Measurements from ENCODE around the gene PPP2R5C.

The PPP2R5C gene

DNA sequence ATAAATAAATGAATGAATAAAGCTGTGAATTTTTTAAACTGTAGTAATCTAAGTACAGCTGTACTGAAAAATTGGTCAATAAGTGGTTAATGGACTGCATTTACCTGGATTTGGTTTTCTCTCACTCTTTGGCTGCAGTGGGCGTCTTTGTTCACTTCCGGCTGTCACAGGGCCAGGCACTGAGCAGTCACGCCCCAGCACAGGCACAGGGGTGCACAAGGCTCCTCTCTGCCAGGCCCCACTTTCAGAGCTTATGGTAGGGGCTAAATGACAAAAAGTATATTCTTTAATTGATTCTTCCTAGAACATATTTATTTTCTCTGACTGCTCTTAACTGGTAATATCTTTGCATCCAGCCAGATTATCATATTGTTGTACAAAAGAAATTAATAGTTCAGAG lies 132.2 kb downstream of the PPP2R5C start:
- no peak for DNase-seq

GRCh38 chr14:101894365-101895081 lies 133.0 kb downstream of the PPP2R5C start:
- no peak for DNase-seq

GRCh38 chr14:101895256-101895655 lies 133.7 kb downstream of the PPP2R5C start:
- no peak for DNase-seq

- no peak for DNase-seq
These were observed 135.8 kb downstream of the PPP2R5C start for GRCh38 chr14:101897326-101897725.

DNA sequence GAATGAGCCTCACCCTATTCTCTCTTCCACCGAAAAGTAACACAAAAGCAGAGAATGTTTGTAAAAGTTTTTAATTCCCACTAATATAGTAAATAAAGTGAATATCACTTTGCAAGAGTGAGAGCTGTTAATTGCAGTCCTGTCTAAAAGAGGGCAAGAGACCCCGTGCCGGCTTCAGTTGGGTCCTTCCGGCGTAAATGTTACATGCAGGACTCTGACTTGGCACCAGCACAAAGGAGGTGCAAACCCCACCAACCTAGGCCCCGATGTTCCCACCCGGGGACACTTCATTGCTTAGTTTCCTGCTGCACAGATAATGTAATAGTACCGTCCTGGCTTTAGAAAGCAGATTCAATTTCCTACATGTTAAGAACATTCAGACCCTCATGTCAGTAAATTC lies 136.9 kb downstream of the PPP2R5C start:
- DNase-seq, result no peak

DNA sequence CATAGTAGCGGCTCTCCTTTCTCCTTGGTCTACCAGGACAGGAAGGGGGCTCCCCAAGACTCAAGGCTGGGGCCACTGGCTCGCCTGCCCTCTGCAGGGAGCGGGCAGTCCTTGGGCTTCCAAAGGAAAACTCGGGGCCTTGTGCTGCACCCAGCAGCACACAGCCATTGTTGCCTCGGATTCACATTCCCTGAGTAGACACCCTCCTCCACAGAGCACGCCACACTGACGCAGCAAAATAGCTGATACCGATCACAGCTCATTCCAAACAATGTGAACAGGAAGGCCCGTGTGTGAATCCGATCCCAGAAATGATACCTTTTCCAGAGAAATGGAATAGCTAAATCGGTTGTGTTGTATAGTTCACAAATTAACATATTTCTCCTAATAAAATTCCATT lies 137.8 kb downstream of the PPP2R5C start:
- DNase-seq, result no peak

DNA sequence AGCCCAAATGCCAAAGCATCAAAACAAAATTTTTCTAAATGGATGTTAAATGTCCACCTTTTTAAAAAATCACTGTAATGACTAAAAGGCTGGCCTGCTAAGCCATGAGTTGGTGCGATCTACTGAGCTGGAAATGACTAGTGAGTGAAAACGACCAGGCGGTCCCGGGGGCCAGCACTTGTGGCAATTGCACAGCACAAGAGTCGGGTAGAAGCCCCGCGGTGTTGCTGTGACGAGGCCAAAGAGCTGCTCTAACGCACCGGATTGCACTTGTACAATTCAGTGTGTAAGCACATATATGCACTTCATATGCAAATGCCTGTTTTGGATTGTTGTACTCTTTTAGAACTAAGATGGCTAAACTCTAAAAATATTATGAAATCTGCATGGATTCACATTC lies 138.7 kb downstream of the PPP2R5C start:
- DNase-seq, result no peak

- DNase-seq, result no peak
These were observed 141.6 kb downstream of the PPP2R5C start for GRCh38 chr14:101903111-101903561.

DNA sequence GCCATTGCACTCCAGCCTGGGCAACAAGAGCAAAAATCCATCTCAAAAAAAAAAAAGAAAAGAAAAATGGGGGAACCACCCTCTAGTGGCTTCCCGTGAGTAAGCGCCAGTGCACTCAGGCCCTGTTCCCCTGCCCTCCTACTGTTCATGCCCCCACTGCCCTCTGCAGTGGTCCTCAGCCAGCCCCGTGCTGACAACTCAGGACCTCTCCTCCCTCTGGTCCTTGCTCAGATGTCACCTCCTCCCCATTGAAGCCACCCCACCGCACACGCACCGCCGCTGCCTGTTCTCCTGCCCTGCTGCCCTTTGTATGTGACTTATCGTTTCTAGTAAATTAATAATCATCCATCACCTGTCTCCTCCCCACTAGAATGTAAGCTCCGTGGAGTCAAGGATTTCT lies 144.1 kb downstream of the PPP2R5C start:
- DNase-seq, result no peak

GRCh38 chr14:101906645-101907044 lies 145.1 kb downstream of the PPP2R5C start:
- no peak for DNase-seq

DNA sequence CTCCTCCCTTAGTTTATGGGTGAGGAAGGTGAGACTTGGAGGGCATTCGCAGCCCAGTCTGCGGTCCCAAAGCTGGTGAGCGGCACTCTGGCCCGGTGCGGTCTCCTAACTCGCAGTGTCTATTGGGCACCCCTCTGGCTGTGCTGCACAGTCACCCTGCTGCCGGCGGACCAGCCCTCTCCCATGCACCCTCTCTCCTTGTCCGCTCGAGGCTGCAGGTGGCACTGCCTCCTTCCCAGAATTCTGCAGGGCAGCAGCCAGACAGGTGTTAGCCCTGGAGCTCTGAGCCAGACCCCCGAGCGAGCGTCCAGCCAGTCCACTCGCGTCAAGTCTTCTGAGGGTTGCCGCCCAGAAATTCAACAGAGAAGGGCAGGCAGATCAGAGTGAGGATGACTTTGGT lies 146.1 kb downstream of the PPP2R5C start:
- no peak for DNase-seq

GRCh38 chr14:101908795-101909194 lies 147.3 kb downstream of the PPP2R5C start:
- no peak for DNase-seq

DNA sequence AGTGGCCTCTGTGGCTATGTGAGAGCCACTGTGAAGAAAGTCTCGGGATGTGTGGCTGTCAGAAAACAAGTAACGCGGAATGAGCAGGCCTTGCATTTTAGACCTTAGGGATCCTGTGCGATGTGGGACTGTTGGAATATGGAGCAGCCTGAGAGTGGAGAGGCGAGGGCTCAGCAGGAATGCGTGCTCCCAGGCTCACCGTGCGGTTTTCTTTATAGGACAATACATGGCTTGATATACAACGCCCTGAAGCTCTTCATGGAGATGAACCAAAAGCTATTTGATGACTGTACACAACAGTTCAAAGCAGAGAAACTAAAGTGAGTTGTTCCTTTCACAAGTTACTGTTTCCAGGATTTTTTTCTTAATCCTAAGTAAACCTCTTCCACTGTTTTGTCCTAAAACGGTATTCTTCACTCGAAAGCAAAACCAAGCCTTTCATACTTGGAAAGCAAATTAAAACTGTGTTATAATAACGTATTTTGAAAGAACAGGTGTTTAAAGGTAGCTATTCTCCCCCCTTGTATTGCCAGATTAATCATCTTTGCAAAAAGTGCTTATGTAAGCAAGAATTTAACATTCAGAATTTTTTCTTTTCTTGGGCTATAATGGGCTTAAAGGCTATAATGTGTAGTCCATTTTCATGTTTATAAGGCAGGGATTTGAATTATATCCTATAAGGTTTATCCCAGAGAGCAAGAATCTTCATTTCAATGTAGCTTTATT lies 148.0 kb downstream of the PPP2R5C start:
- DNase-seq, result no peak

GRCh38 chr14:101912841-101913240 lies 151.3 kb downstream of the PPP2R5C start:
- DNase-seq, result no peak

GRCh38 chr14:101914083-101914482 lies 152.6 kb downstream of the PPP2R5C start:
- DNase-seq, result no peak

GRCh38 chr14:101915871-101916815 lies 154.6 kb downstream of the PPP2R5C start:
- no peak for DNase-seq

DNA sequence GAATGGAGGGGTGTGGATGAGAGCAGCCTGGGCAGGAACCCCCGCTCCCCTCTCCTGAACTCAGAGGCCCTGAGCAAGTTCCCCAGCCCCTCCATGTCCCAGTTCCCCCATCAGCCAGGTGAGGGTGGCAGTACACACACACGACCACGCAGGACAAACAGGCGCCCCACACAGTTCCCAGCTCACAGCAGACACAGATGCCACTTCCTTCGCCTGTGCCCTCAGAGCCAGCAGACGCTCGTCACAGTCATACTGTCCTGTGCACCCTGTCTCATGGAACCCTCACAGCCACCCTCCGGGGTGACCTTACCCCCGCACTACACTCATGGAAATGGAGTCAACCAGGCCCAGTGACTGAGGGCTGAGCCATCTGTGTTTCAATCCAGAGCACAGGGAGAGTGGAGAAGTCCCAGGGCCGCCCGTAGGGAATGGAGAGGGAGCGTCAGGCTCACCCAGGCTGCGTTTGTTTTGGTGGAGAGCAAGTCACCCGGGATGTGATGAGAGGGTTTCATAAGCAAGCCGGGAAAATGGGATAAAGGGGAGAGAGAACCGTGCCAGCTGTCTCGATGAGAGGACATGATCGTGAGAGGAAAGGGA lies 155.4 kb downstream of the PPP2R5C start:
- DNase-seq, result no peak

DNA sequence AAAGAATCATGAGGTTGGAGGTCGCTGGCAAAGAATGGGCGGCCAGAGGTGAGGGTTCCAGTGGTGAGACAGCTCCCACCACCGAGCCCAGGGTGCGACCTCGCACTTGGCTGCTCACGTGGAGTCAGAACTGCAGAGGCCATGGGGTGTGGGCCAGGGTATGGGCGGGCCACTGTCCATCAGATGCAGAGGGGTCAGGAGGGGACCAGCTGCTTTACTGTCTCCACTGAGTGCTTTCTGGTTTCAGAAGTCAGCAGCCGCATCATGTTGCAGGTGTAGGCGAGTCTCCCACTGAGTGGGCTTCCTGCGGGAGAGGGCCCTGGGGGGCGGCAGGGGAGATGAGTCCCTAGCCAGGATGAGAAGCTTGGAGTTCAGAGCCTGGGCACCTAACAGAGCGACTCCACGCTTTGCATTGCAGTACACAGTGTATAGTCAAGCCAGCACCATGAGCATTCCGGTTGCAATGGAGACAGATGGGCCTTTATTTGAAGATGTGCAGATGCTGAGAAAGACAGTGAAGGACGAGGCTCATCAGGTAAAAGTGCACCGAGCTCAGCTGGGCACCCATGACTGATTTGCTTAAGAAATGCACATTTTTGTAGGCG lies 156.0 kb downstream of the PPP2R5C start:
- no peak for DNase-seq

DNA sequence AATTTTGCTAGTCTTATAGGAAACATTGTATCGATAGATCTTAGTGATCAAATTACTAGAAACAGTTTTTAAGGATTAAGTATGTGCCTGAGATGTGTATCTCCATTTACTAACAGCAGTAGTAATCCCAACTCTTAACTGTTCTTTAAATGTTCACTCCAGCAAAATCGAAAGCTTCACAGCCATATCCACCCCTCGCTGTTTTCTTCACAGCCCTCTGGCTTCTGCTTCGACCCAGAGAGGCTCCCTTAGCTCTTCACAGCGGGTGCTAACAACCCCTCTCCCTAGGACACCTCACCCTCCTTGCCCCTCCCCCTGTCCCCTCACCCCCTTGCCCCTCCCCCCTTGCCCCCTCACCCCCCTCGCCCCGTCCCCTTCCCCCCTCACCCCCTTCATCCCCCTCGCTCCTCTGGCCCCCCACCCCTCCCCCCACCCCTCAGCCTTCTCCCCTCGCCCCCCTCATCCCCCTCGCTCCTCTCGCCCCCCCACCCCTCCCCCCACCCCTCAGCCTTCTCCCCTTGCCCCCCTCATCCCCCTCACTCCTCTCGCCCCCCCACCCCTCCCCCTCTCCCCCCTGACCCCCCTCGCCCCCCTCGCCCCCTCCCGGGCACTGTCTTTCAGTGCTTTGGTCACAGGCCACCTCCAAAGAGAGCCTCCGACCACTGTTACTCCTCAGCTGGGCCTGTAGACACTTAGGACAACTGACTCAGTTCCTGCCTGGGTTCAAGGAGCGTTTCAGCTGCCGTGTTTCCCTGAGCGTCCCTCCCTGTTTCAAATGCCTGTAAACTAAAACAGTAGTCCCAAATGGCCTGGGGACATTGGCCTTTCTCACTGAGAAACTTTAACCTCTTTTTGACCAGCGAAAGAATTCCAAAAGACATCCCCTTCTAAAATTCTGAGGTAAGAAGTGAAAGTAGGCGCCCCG lies 156.8 kb downstream of the PPP2R5C start:
- no peak for DNase-seq

DNA sequence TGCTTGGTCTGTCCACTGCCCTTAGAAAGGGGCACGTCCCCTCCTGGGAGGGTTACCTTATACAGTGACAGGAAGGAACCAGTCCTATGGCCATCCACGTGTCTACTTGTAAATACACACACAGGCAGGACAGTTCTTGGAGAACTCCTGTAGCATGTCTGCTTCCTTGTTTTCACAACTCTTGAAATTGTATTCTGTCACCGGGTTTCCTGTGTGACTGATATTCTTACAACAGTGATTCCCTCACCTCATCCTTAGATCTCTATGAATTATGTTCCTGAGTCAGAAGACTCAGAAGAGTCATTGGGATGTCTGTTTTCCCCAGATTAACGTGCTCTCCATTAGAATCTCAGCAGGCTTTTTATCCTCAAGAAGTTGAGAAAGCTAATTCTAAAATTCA lies 158.8 kb downstream of the PPP2R5C start:
- DNase-seq, result no peak

- no peak for DNase-seq
These were observed 161.4 kb downstream of the PPP2R5C start for GRCh38 chr14:101922866-101923265.
